Measurements from ENCODE around the gene SORBS1. TPM values are rescaled to one million over a fixed set of nuclear protein-coding genes. Genes with fewer than 3 reads are reported as not detected.

SORBS1 gene
- total and polyA plus RNA-seq, 2 experiments from 2014 or later, result 17.0 to 40.2 TPM

- no peak for DNase-seq (ENCODE audit: low spot score)
- H3K27ac ChIP-seq, result no peak overlapping the region
- H3K27me3 ChIP-seq, result no peaks in the 10 kb centered on the region
- no peak for TF ChIP-seq EZH2phosphoT487 (IDR thresholded peaks at IDR 0.05; ENCODE audit: low read depth, severe bottlenecking, unreplicated experiment)
- TF ChIP-seq CTCF (IDR thresholded peaks at IDR 0.05; ENCODE audit: poor library complexity), result no peak
- TF ChIP-seq EZH2 (IDR thresholded peaks at IDR 0.05; ENCODE audit: borderline replicate concordance), result no peak
- H3K4me1 ChIP-seq (ENCODE audit: insufficient read depth), result peaks cover 18% of the 10 kb centered on the region
- H3K4me2 ChIP-seq, result no peak overlapping the region
- no peaks in the 10 kb centered on the region for H3K9me2 ChIP-seq (replicated peaks; ENCODE audit: insufficient read depth)
- WGBS (ENCODE audit: low lambda C conversion rate, missing lambda C conversion rate), result 63% methylated on average over 1 of the region's 1 CpG
- no peaks in the 10 kb centered on the region for H3K9me3 ChIP-seq (ENCODE audit: low read depth)
- H4K20me1 ChIP-seq (ENCODE audit: insufficient read depth, poor library complexity, severe bottlenecking), result no peaks in the 10 kb centered on the region
- H3K79me2 ChIP-seq, result peaks cover 19% of the 10 kb centered on the region
- H3K4me3 ChIP-seq, result no peak overlapping the region
- no peaks in the 10 kb centered on the region for H3K36me3 ChIP-seq (replicated peaks; ENCODE audit: insufficient read depth, low read depth)
- no peak overlapping the region for H2AFZ ChIP-seq
Measured at GRCh38 chr10:95443636-95444035, 117.5 kb downstream of the SORBS1 start.

DNA sequence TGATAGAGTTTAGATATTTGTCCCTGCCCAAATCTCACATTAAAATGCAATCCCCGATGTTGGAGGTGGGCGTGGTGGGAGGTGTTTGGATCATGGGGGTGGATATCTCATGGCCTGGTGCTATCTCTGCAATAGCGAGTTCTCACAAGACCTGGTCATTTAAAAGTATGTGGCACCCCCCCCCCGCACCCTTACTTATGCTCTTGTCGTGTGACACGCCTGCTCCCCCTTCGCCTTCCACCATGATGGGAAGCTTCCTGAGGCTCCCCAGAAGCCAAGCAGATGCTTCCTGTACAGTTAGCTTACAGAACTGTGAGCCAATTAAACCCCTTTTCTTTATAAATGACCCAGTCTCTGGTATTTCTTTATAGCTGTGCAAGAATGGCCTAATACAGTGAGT, 118.8 kb downstream of the SORBS1 start:
- DNase-seq (ENCODE audit: low spot score), result no peak
- Histone ChIP-seq H3K9me2 (replicated peaks; ENCODE audit: insufficient read depth) (no peaks in the 10 kb centered on the region), H3K27ac (no peak overlapping the region), H3K4me3 (no peak overlapping the region), H3K27me3 (no peaks in the 10 kb centered on the region), H2AFZ (no peak overlapping the region), H3K36me3 (replicated peaks; ENCODE audit: insufficient read depth, low read depth) (no peaks in the 10 kb centered on the region), H3K4me1 (ENCODE audit: insufficient read depth) (peaks cover 11% of the 10 kb centered on the region), H3K79me2 (peaks cover 12% of the 10 kb centered on the region), H4K20me1 (ENCODE audit: insufficient read depth, poor library complexity, severe bottlenecking) (no peaks in the 10 kb centered on the region), H3K4me2 (no peak overlapping the region), H3K9me3 (ENCODE audit: low read depth) (no peaks in the 10 kb centered on the region)
- 84% methylated on average over 6 of the region's 7 CpGs for WGBS (ENCODE audit: low lambda C conversion rate, missing lambda C conversion rate)
- TF ChIP-seq EZH2 (IDR thresholded peaks at IDR 0.05; ENCODE audit: borderline replicate concordance), result no peak
- TF ChIP-seq CTCF (IDR thresholded peaks at IDR 0.05; ENCODE audit: poor library complexity), result no peak

- no peak overlapping the region for H3K27ac ChIP-seq
- H3K36me3 ChIP-seq (replicated peaks; ENCODE audit: insufficient read depth, low read depth), result no peaks in the 10 kb centered on the region
- H3K9me3 ChIP-seq (ENCODE audit: low read depth), result no peaks in the 10 kb centered on the region
- no peak for TF ChIP-seq CTCF (IDR thresholded peaks at IDR 0.05; ENCODE audit: poor library complexity)
- no peak for TF ChIP-seq EZH2 (IDR thresholded peaks at IDR 0.05; ENCODE audit: borderline replicate concordance)
- no peak for TF ChIP-seq EZH2phosphoT487 (IDR thresholded peaks at IDR 0.05; ENCODE audit: low read depth, severe bottlenecking, unreplicated experiment)
- H2AFZ ChIP-seq, result no peak overlapping the region
- DNase-seq (ENCODE audit: low spot score), result no peak
- H3K27me3 ChIP-seq, result no peaks in the 10 kb centered on the region
- peaks cover 11% of the 10 kb centered on the region for H3K4me1 ChIP-seq (ENCODE audit: insufficient read depth)
- peaks cover 5% of the 10 kb centered on the region for H3K79me2 ChIP-seq
- 98% methylated on average over 2 of the region's 2 CpGs for WGBS (ENCODE audit: low lambda C conversion rate, missing lambda C conversion rate)
- no peaks in the 10 kb centered on the region for H4K20me1 ChIP-seq (ENCODE audit: insufficient read depth, poor library complexity, severe bottlenecking)
- no peak overlapping the region for H3K4me3 ChIP-seq
- H3K4me2 ChIP-seq, result no peak overlapping the region
- no peaks in the 10 kb centered on the region for H3K9me2 ChIP-seq (replicated peaks; ENCODE audit: insufficient read depth)
Measured at GRCh38 chr10:95441547-95441923, 119.6 kb downstream of the SORBS1 start.

All from hepatocyte (in vitro differentiated cells).